ENCODE data around the gene TAF9B. TPM values are rescaled to one million over a fixed set of nuclear protein-coding genes. Genes with fewer than 3 reads are reported as not detected.
"Not testable (repeated sequence)": the region's sequence is repeated elsewhere in the genome, so short reads cannot be mapped to it uniquely, and the experiment has no call there.

TAF9B gene
- total RNA-seq, 4 donors from 2014 or later = 2.6 to 13.2 (median 6.6) TPM

DNA sequence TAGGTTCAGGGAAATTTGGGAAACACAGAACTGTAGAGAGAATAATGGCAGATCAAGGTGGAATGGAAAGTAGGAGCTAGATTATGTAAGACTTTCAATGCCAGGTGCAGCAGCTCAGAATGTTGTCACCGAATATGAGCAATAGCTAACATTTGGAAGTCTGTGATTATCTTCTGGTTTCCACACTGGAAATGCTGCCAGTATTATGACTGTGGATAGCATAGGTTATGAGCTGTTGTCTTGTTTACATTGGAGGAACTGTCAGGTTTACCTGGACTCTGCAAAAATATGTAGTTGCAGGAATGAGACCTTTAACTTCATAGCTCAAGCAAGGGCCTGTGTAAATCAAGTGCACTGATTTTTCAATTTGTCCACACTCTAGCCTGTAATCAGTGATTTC is 26.0 kb upstream of the TAF9B start:
- no peaks in the 10 kb centered on the region for H3K27me3 ChIP-seq
- H3K36me3 ChIP-seq = no peaks in the 10 kb centered on the region
- in situ Hi-C loops (cut with MboI; ENCODE audit: low pct_ligation_motif_present in 1 of 4, low pct_unique_long_range_greater_than_20kb in 1 of 4, low sequenced_read_pairs in 3 of 4) (no loop called here), intact Hi-C loops (cut with DNase I; ENCODE audit: low total_unique reads) (no loop called here)
- H3K4me3 ChIP-seq = no peak overlapping the region
- H3K4me1 ChIP-seq = no peaks in the 10 kb centered on the region
- no peak overlapping the region for H3K27ac ChIP-seq
- DNase-seq = no peak
- no peak for TF ChIP-seq POLR2AphosphoS5 (IDR thresholded peaks at IDR 0.05)
- TF ChIP-seq EP300 (IDR thresholded peaks at IDR 0.05; ENCODE audit: low read depth) = no peak
- TF ChIP-seq POLR2A (IDR thresholded peaks at IDR 0.05) = no peak
- TF ChIP-seq, protein P1, sequence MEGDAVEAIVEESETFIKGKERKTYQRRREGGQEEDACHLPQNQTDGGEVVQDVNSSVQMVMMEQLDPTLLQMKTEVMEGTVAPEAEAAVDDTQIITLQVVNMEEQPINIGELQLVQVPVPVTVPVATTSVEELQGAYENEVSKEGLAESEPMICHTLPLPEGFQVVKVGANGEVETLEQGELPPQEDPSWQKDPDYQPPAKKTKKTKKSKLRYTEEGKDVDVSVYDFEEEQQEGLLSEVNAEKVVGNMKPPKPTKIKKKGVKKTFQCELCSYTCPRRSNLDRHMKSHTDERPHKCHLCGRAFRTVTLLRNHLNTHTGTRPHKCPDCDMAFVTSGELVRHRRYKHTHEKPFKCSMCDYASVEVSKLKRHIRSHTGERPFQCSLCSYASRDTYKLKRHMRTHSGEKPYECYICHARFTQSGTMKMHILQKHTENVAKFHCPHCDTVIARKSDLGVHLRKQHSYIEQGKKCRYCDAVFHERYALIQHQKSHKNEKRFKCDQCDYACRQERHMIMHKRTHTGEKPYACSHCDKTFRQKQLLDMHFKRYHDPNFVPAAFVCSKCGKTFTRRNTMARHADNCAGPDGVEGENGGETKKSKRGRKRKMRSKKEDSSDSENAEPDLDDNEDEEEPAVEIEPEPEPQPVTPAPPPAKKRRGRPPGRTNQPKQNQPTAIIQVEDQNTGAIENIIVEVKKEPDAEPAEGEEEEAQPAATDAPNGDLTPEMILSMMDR (IDR thresholded peaks at IDR 0.05) = no peak
- no peaks in the 10 kb centered on the region for H3K9me3 ChIP-seq
- WGBS, 2 donors (ENCODE audit: low coverage in 1 of 2) = 50% methylated on average over 1 of the region's 1 CpG; no CpG with 5 or more reads in 1 of the 2 donors

DNA sequence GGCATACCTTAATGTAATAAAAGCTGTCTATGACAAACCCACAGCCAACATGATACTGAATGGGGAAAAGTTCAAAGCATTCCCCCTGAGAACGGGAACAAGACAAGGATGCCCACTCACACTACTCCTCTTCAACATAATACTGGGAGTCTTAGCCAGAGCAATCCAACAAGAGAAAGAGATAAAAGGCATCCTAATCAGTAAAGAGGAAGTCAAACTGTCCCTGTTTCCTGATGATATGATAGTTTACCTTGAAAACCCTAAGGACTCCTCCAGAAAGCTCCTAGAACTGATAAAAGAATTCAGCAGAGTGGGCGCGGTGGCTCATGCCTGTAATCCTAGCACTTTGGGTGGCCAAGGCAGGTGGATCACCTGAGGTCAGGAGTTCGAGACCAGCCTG is 23.7 kb upstream of the TAF9B start:
- WGBS, 2 donors (ENCODE audit: low coverage in 1 of 2) = 93% methylated on average over 4 of the region's 4 CpGs; no CpG with 5 or more reads in 1 of the 2 donors
- intact Hi-C loops (cut with DNase I; ENCODE audit: low total_unique reads); H3K4me1 ChIP-seq; DNase-seq; H3K27ac ChIP-seq; H3K9me3 ChIP-seq; H3K4me3 ChIP-seq; H3K27me3 ChIP-seq; in situ Hi-C loops (cut with MboI; ENCODE audit: low pct_ligation_motif_present in 1 of 4, low pct_unique_long_range_greater_than_20kb in 1 of 4, low sequenced_read_pairs in 3 of 4); H3K36me3 ChIP-seq: not testable (repeated sequence)

DNA sequence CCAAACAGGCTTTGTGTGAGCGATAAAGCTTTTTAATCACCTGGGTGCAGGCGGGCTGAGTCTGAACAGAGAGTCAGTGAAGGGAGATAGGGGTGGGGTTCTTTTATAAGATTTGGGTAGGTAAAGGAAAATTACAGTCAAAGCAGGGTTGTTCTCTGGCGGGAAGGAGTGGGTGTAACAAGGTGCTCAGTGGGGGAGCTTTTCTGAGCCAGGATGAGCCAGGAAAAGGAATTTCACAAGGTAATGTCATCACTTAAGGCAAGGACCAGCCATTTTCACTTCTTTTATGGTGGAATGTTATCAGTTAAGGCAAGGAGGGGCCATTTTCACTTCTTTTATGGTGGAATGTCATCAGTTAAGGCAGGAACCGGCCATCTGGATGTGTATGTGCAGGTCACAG is 21.3 kb upstream of the TAF9B start:
- intact Hi-C loops (cut with DNase I; ENCODE audit: low total_unique reads) = not testable (repeated sequence)

DNA sequence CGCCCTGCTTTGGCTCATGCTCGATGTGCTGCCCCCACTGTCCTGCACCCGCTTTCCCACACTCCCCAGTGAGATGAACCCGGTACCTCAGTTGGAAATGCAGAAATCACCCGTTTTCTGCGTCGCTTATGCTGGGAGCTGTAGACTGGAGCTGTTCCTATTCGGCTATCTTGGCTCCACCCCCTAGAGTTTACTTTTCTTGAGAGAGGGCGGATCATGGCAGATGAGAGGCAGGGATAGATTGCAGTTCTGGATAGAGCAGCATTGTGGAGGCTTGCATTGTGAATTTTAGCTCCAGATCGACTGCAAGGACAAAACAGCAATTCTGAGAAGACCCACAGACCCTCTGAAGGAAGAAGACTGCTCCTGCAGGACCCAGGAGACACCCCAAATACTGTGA is 18.4 kb upstream of the TAF9B start:
- WGBS, 2 donors (ENCODE audit: low coverage in 1 of 2) = 74% methylated on average over 10 of the region's 10 CpGs; no CpG with 5 or more reads in 1 of the 2 donors

More for the DNA sequence above, 21.3 kb upstream of the TAF9B start:
- H3K9me3 ChIP-seq; DNase-seq; H3K27me3 ChIP-seq; H3K36me3 ChIP-seq; H3K4me1 ChIP-seq; H3K27ac ChIP-seq; in situ Hi-C loops (cut with MboI; ENCODE audit: low pct_ligation_motif_present in 1 of 4, low pct_unique_long_range_greater_than_20kb in 1 of 4, low sequenced_read_pairs in 3 of 4); H3K4me3 ChIP-seq: not testable (repeated sequence)
- 80 to 81% methylated on average over 1 to 4 of the region's 4 CpGs for WGBS, 2 donors (ENCODE audit: low coverage in 1 of 2)

DNA sequence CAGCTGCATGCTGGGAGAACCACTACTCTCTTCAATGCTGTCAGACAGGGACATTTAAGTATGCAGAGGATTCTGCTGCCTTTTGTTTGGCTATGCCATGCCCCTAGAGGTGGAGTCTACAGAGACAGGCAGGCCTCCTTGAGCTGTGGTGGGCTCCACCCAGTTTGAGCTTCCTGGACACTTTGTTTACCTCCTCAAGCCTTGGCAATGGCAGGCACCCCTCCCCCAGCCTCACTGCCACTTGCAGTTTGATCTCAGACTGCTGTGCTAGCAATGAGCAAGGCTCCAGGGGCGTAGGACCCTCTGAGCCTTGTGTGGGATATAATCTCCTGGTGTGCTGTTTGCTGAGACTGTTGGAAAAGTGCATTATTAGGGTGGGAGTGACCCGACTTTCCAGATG is 17.9 kb upstream of the TAF9B start:
- H3K4me3 ChIP-seq; H3K36me3 ChIP-seq; H3K9me3 ChIP-seq; in situ Hi-C loops (cut with MboI; ENCODE audit: low pct_ligation_motif_present in 1 of 4, low pct_unique_long_range_greater_than_20kb in 1 of 4, low sequenced_read_pairs in 3 of 4); H3K27ac ChIP-seq; H3K27me3 ChIP-seq; H3K4me1 ChIP-seq; intact Hi-C loops (cut with DNase I; ENCODE audit: low total_unique reads); DNase-seq: not testable (repeated sequence)
- WGBS, 2 donors (ENCODE audit: low coverage in 1 of 2) = 81% methylated on average over 2 of the region's 2 CpGs; no CpG with 5 or more reads in 1 of the 2 donors

More for the DNA sequence above, 18.4 kb upstream of the TAF9B start:
- DNase-seq; in situ Hi-C loops (cut with MboI; ENCODE audit: low pct_ligation_motif_present in 1 of 4, low pct_unique_long_range_greater_than_20kb in 1 of 4, low sequenced_read_pairs in 3 of 4); intact Hi-C loops (cut with DNase I; ENCODE audit: low total_unique reads); H3K27ac ChIP-seq; H3K27me3 ChIP-seq; H3K4me3 ChIP-seq; H3K9me3 ChIP-seq; H3K4me1 ChIP-seq; H3K36me3 ChIP-seq: not testable (repeated sequence)

DNA sequence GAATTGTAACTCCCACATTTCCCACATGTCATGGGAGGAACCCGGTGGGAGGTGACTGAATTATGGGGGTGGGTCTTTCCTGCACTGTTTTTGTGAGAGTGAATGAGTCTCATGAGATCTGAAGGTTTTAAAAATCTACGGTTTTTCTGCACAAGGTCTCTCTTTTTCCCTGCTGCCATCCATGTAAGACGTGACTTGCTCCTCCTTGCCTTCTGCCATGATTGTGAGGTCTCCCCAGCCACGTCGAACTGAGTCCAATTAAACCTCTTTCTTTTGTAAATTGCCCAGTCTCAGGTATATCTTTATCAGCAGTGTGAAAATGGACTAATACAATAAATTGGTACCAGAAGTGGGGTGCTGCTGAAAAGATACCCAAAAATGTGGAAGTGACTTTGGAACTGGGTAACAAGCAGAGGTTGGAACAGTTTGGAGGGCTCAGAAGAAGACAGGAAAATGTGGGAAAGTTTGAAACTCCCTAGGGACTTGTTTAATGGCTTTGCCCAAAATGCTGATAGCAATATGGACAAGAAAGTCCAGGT is 7.6 kb upstream of the TAF9B start:
- 83% methylated on average over 5 of the region's 5 CpGs; no CpG with 5 or more reads in 1 of the 2 donors for WGBS, 2 donors (ENCODE audit: low coverage in 1 of 2)

DNA sequence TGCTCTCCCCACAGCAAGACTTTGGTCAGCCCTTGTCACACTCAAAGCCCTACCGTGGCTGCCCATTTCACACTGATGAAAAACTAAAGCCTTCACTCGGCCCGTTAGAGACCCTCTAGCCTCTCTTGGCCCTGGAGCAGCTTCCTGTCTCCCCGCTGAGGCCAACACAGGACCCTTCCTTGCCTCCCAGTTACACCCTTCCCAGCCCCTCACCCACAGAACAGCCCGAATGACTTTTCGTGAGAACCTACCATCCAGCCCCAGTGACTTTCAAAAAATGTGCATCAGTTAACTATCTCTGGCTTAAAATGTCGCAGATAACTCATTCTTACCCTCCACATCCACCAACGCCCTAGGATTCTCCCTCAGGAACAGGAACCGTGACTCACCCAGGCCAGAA is 756 bp upstream of the TAF9B start:
- no peaks in the 10 kb centered on the region for H3K9me3 ChIP-seq
- no peak for TF ChIP-seq POLR2AphosphoS5 (IDR thresholded peaks at IDR 0.05)
- TF ChIP-seq EP300 (IDR thresholded peaks at IDR 0.05; ENCODE audit: low read depth) = no peak
- TF ChIP-seq, protein P1 (IDR thresholded peaks at IDR 0.05) = no peak
- no peak for TF ChIP-seq POLR2A (IDR thresholded peaks at IDR 0.05)
- no peaks in the 10 kb centered on the region for H3K36me3 ChIP-seq
- intact Hi-C loops (cut with DNase I; ENCODE audit: low total_unique reads) = no loop called here
- no peak for DNase-seq
- no peak overlapping the region for H3K27ac ChIP-seq
- 83 to 93% methylated on average over 3 to 9 of the region's 9 CpGs for WGBS, 2 donors (ENCODE audit: low coverage in 1 of 2)
- peaks cover 0 to 4% (median 0%) of the 10 kb centered on the region in 4 donors for H3K4me1 ChIP-seq
- in situ Hi-C loops (cut with MboI; ENCODE audit: low pct_ligation_motif_present in 1 of 4, low pct_unique_long_range_greater_than_20kb in 1 of 4, low sequenced_read_pairs in 3 of 4) = no loop called here
- no peak overlapping the region for H3K4me3 ChIP-seq
- no peaks in the 10 kb centered on the region for H3K27me3 ChIP-seq

More for the DNA sequence above, 7.6 kb upstream of the TAF9B start:
- DNase-seq; H3K9me3 ChIP-seq; intact Hi-C loops (cut with DNase I; ENCODE audit: low total_unique reads); H3K4me3 ChIP-seq; H3K27me3 ChIP-seq; H3K4me1 ChIP-seq; H3K36me3 ChIP-seq; in situ Hi-C loops (cut with MboI; ENCODE audit: low pct_ligation_motif_present in 1 of 4, low pct_unique_long_range_greater_than_20kb in 1 of 4, low sequenced_read_pairs in 3 of 4); H3K27ac ChIP-seq: not testable (repeated sequence)

Data from transverse colon (tissue), 4 donors.